HEK293 (cell line): ENCODE measurements around the gene TBC1D8.

Experiments used
- CTCF ChIP-seq: fragments of 450-650 bp; formaldehyde crosslinking; IDR thresholded peaks from 2 replicates; pipeline ENCODE4 v1.5.1; 2016; ENCODE audit warnings: missing biosample characterization, missing genetic modification characterization
- FEZF1 ChIP-seq: fragments of 450-650 bp; formaldehyde crosslinking; IDR thresholded peaks from 2 replicates; pipeline ENCODE4 v1.5.1; 2016; ENCODE audit warnings: missing biosample characterization, missing genetic modification characterization
- GFI1B ChIP-seq: fragments of 450-650 bp; formaldehyde crosslinking; IDR thresholded peaks from 2 replicates; pipeline ENCODE4 v1.5.1; 2016; ENCODE audit warnings: missing biosample characterization, missing genetic modification characterization
- OVOL3 ChIP-seq: fragments of 450-650 bp; formaldehyde crosslinking; IDR thresholded peaks from 2 replicates; pipeline ENCODE4 v1.5.1; 2016; ENCODE audit warnings: missing biosample characterization, missing genetic modification characterization
- PATZ1 ChIP-seq: fragments of 450-650 bp; formaldehyde crosslinking; IDR thresholded peaks from 2 replicates; pipeline ENCODE4 v1.5.1; 2016; ENCODE audit warnings: missing biosample characterization, missing genetic modification characterization
- PRDM1 ChIP-seq: fragments of 450-650 bp; formaldehyde crosslinking; IDR thresholded peaks from 2 replicates; pipeline ENCODE4; 2016; ENCODE audit warnings: missing biosample characterization, missing genetic modification characterization
- ZBTB11 ChIP-seq: fragments of 450-650 bp; formaldehyde crosslinking; conservative IDR thresholded peaks from 2 replicates; pipeline ENCODE4 v1.5.1; 2016; ENCODE audit warnings: low read depth, missing biosample characterization, missing genetic modification characterization
- ZBTB21 ChIP-seq: fragments of 450-650 bp; formaldehyde crosslinking; IDR thresholded peaks from 2 replicates; pipeline ENCODE4 v1.5.1; 2017; ENCODE audit warnings: missing biosample characterization, missing genetic modification characterization
- ZBTB8A ChIP-seq: fragments of 450-650 bp; formaldehyde crosslinking; IDR thresholded peaks from 2 replicates; pipeline ENCODE4 v1.5.1; 2016; ENCODE audit warnings: missing biosample characterization, missing genetic modification characterization
- ZNF114 ChIP-seq: fragments of 450-650 bp; formaldehyde crosslinking; IDR thresholded peaks from 2 replicates; pipeline ENCODE4 v1.5.0; 2017; ENCODE audit warnings: missing biosample characterization, missing genetic modification characterization
- ZNF391 ChIP-seq: fragments of 450-650 bp; formaldehyde crosslinking; IDR thresholded peaks from 2 replicates; pipeline ENCODE4 v1.5.1; 2016; ENCODE audit warnings: low read depth, missing biosample characterization, missing genetic modification characterization, borderline replicate concordance
- ZNF48 ChIP-seq: fragments of 450-650 bp; formaldehyde crosslinking; IDR thresholded peaks from 2 replicates; pipeline ENCODE4 v1.5.1; 2016; ENCODE audit warnings: missing biosample characterization, missing genetic modification characterization
- ZNF830 ChIP-seq: fragments of 450-650 bp; IDR thresholded peaks from 2 replicates; pipeline ENCODE4 v1.5.0; 2018; ENCODE audit warnings: missing biosample characterization, missing genetic modification characterization, low read depth, mild to moderate bottlenecking, moderate library complexity

GRCh38 chr2:101089942-101090799 lies 61.0 kb downstream of the TBC1D8 start:
- TF ChIP-seq ZBTB8A (no peak), PRDM1 (tag by site-specific recombination) (no peak), ZNF830 (tag by site-specific recombination) (no peak), ZNF391 (no peak), ZNF48 (tag by site-specific recombination) (no peak), CTCF (no peak), ZNF114 (tag by site-specific recombination) (no peak), PATZ1 (no peak), ZBTB21 (tag by site-specific recombination) (no peak), GFI1B (tag by site-specific recombination) (no peak), FEZF1 (tag by site-specific recombination) (no peak), ZBTB11 (tag by site-specific recombination) (no peak), OVOL3 (tag by site-specific recombination) (no peak)
